Ishikawa (cell line): ENCODE measurements around the gene C4orf33.
A peak's percentile ranks its signal among the peaks of the same experiment; 100 is the strongest.

ENCODE experiments used
- CEBPB ChIP-seq: IDR thresholded peaks from 2 replicates; pipeline ENCODE4 v1.6.1; 2012
- CREB1 ChIP-seq: IDR thresholded peaks from 2 replicates; pipeline ENCODE4 v1.6.1; 2012; ENCODE audit warnings: low read depth
- EGR1 ChIP-seq: IDR thresholded peaks from 2 replicates; pipeline ENCODE4 v1.6.1; 2012
- EP300 ChIP-seq: IDR thresholded peaks from 2 replicates; pipeline ENCODE4 v1.6.1; 2012; ENCODE audit warnings: borderline replicate concordance
- FOXM1 ChIP-seq: IDR thresholded peaks from 2 replicates; pipeline ENCODE4 v1.6.1; 2012; ENCODE audit warnings: low read depth, borderline replicate concordance
- MAX ChIP-seq: IDR thresholded peaks from 2 replicates; pipeline ENCODE4 v1.6.1; 2012
- NFIC ChIP-seq: IDR thresholded peaks from 2 replicates; pipeline ENCODE4 v1.6.1; 2012
- RAD21 ChIP-seq: IDR thresholded peaks from 2 replicates; pipeline ENCODE4 v1.6.1; 2012; ENCODE audit warnings: low read depth
- REST ChIP-seq: IDR thresholded peaks from 2 replicates; pipeline ENCODE4 v1.6.1; 2012; ENCODE audit warnings: low read depth, mild to moderate bottlenecking
- TAF1 ChIP-seq: IDR thresholded peaks from 2 replicates; pipeline ENCODE4 v1.6.1; 2012; ENCODE audit warnings: low read depth, mild to moderate bottlenecking
- TCF12 ChIP-seq: IDR thresholded peaks from 2 replicates; pipeline ENCODE4 v1.6.1; 2012; ENCODE audit warnings: low read depth
- TEAD4 ChIP-seq: IDR thresholded peaks from 2 replicates; pipeline ENCODE4 v1.6.1; 2012
- USF1 ChIP-seq: IDR thresholded peaks from 2 replicates; pipeline ENCODE4 v1.6.1; 2012
- YY1 ChIP-seq: IDR thresholded peaks from 2 replicates; pipeline ENCODE4 v1.6.1; 2012; ENCODE audit warnings: low read depth
- ZBTB7A ChIP-seq: IDR thresholded peaks from 2 replicates; pipeline ENCODE4 v1.6.1; 2012; ENCODE audit warnings: low read depth

C4orf33 gene

GRCh38 chr4:129140521-129140920, 44.6 kb downstream of the C4orf33 start:
- TF ChIP-seq MAX (no peak), RAD21 (peak; percentile 28; the same call in 1 of the 2 replicates)

- TF ChIP-seq CEBPB (no peak), TCF12 (no peak), EGR1 (no peak), USF1 (no peak), NFIC (no peak), CREB1 (no peak), TAF1 (no peak), EP300 (no peak), ZBTB7A (no peak), FOXM1 (no peak), MAX (no peak), RAD21 (no peak), REST (no peak), TEAD4 (no peak), YY1 (no peak)
Observed at GRCh38 chr4:129143359-129143758, 47.4 kb downstream of the C4orf33 start.

- TF ChIP-seq TAF1 (no peak), NFIC (no peak), RAD21 (no peak), MAX (no peak), EGR1 (no peak), USF1 (no peak)
Observed at GRCh38 chr4:129144755-129145206, 48.8 kb downstream of the C4orf33 start.

- no peak for TF ChIP-seq EP300
- no peak for TF ChIP-seq FOXM1
- TF ChIP-seq TCF12, result no peak
- no peak for TF ChIP-seq TAF1
- TF ChIP-seq CEBPB, result no peak
- TF ChIP-seq MAX, result no peak
- TF ChIP-seq NFIC, result no peak
Observed at GRCh38 chr4:129145222-129145730, 49.3 kb downstream of the C4orf33 start.

- no peak for TF ChIP-seq EP300
- no peak for TF ChIP-seq CREB1
- no peak for TF ChIP-seq FOXM1
- no peak for TF ChIP-seq CEBPB
- TF ChIP-seq MAX, result no peak
- TF ChIP-seq TEAD4, result no peak
- TF ChIP-seq TCF12, result no peak
- no peak for TF ChIP-seq RAD21
- TF ChIP-seq USF1, result no peak
- no peak for TF ChIP-seq EGR1
- no peak for TF ChIP-seq REST
- no peak for TF ChIP-seq YY1
- TF ChIP-seq TAF1, result no peak
- TF ChIP-seq ZBTB7A, result no peak
- no peak for TF ChIP-seq NFIC
Observed at GRCh38 chr4:129146639-129147038, 50.7 kb downstream of the C4orf33 start.

GRCh38 chr4:129148892-129149291, 52.9 kb downstream of the C4orf33 start:
- TF ChIP-seq EP300 (no peak), ZBTB7A (no peak), CEBPB (no peak), TEAD4 (no peak), CREB1 (no peak), EGR1 (no peak), FOXM1 (no peak), NFIC (no peak), TCF12 (no peak), YY1 (no peak), TAF1 (no peak)
